ENCODE results near the gene GDPD5.

GDPD5 gene

DNA sequence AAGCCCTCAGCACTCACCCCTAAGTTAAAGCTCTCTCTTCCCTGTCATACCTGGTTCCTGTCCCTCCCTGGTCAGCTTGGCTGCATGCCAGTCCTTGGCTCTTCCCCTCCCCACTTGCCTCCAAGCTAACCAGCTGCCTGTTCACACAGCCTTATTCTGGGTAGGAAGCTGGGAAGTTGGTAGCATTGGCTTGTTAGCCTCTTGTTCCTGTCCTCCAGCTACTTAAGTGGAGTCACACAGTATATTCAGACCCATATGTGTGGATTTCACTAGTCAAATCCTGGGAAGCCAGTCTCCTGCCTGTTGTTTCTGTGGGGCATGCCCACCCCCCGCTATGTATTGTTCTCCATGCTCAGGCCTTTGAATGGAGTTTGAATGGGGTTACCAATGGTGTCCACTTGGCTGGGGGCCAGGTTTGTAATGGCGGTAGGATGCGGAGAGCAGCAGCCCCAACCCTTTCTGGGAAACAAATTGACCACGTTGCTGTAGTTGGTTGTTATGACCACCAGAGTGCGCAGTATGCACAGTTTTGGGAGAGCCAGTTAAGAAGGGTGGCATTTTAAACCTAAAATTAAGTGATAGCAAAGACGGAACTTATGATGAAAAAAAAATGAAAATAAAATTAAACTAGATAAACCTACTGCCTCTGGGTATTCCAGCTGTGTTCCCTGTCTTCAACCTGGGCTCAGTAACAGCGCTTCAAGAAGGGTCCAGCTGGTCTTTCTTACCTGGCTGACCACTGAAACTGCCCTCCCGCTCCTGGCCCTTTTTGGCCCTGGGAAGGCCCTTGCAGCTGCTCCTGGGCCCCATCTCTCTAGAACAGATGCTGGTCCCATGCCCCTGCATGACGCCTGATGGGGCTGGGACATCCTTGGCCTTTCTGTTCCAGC lies 137.1 kb downstream of the GDPD5 start:
- DNase-seq: peak; percentile 60

DNA sequence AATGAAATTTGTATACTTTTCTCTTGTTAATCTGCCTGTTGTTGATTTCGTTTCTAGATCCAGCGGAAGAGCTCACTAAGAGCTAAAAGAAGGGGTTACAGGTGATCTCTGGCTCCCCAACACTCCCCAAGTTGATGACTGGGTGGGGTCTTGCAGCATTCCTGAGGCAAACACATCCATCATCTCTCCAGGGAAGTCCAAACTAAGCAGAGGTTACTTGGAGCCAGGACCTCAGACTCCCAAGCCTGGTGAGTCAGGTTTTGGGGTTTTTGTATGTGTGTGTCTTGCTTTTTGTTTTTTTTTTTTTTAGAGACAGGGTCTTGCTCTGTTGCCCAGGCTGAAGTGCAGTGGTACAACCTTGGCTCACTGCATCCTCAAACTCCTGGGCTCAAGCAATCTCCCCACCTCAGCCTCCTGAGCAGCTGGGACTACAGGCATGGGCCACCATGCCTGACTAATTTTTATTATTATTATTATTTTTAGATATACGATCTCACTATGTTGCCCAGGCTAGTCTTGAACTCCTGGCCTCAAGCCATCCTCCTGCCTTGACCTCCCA lies 137.9 kb downstream of the GDPD5 start:
- DNase-seq: no peak

DNA sequence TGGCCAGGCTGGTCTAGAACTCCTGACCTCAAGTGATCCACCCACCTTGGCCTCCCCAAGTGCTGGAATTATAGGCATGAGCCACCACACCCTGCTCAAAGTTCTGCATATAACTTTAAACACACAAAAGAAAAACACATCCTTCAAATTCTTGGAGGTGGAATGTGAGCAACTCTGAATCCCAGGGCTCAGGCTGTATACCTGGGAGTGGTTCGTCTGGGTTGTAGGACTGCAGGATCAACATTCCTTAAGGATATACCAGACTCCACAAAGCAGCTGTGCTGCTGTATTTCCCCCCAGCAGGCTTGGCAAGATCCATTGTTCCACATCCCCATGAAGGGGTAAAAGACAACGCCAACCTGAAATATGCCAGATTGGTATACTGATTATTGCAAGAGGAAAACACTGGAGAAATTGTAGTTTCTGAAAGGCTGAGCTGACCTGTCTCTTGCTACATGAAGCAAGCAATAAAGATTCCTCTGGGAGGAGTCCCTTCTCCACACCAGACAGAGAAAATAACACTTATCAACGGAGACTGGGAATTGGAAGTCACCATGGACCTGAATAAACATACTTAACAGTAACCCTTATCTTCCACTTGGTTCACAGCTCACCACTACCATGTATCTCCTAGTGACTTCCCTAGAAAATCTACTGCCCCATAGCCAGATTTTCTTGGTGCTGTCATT lies 138.7 kb downstream of the GDPD5 start:
- no peak for DNase-seq

Measured in activated CD4-positive, CD25-positive, alpha-beta regulatory T cell treated with anti-CD3 and anti-CD28 coated beads, Interleukin-2, amount 50 U/mL, for 72 hours (primary cell).